Heart left ventricle (tissue), 13 donors: ENCODE measurements around the gene BTAF1.

Experiments
- CTCF ChIP-seq, 12 donors: fragments of 200-600 bp; sonication (generic) in 4 of 12; IDR thresholded peaks; one replicate each; pipeline versions ENCODE4 v1.5.0 to v1.8.0; 2018 to 2022; ENCODE audit warnings: antibody characterized with exemption in 12 of 12, mild to moderate bottlenecking in 5 of 12
- POLR2A ChIP-seq, 2 donors: fragments of 450-650 bp; IDR thresholded peaks; one replicate each; pipeline ENCODE4 v1.6.1; 2017; ENCODE audit warnings: antibody characterized with exemption in 2 of 2, mild to moderate bottlenecking in 2 of 2, moderate library complexity in 2 of 2
- donor health status: ischemic (EF 13 %, LVEDD 7.1; RV severe dilation, severe dysfunction).
- donor health status: DM: no; HTN: yes; CAD: no.
- donor health status: DM: no; HTN: no; CAD: no.
- donor health status: ischemic (EF 25% LVEDD 6.9; RV normal size, moderate dysfunction).
- donor health status: ischemic (EF 25% LVEDD 5.7; RV mildly dilated, moderate dysfunction).
- donor health status: ischemic (EF 35%, LVEDD 5.7; RV mildly dilated, moderate dysfunction).
- donor health status: nonischemic (EF 11% LVEDD 7.7; RV severe dilation, severe dysfunction).
- donor health status: DM: yes; HTN: yes; CAD: no.
- donor health status: PGD.
- donor health status: ischemic (EF 29% LVEDD 5.4; RV normal size, mild dysfunction).
- donor health status: nonischemic (EF 23%, LVEDD 6.1; RV moderate dilation, normal function).

GRCh38 chr10:92031580-92031979 is 108.0 kb downstream of the BTAF1 start:
- TF ChIP-seq POLR2A (IDR thresholded peaks at IDR 0.05) (no peak), CTCF (IDR thresholded peaks at IDR 0.05) (no peak)
